HCT116 (cell line): Measurements from ENCODE around the gene MGP.

Experiments used
- CEBPB ChIP-seq: IDR thresholded peaks from 2 replicates; pipeline ENCODE4 v1.6.1; 2012; ENCODE audit warnings: low read depth
- EGR1 ChIP-seq: IDR thresholded peaks from 2 replicates; pipeline ENCODE4 v1.6.1; 2012; ENCODE audit warnings: low read depth
- EZH2 ChIP-seq: fragments of 200-600 bp; sonication (generic); IDR thresholded peaks from 2 replicates; pipeline ENCODE4 v1.6.1; 2017; ENCODE audit warnings: antibody characterized with exemption, mixed run types
- FOSL1 ChIP-seq: IDR thresholded peaks from 2 replicates; pipeline ENCODE4 v1.6.1; 2012; ENCODE audit warnings: low read depth
- POLR2A ChIP-seq: IDR thresholded peaks from 2 replicates; pipeline ENCODE4 v1.7.0; 2011; ENCODE audit warnings: borderline replicate concordance; ENCODE audit not compliant: insufficient read depth, insufficient read length; ENCODE audit errors: extremely low read depth
- POLR2AphosphoS5 ChIP-seq: IDR thresholded peaks from 2 replicates; pipeline ENCODE4 v1.6.1; 2011; ENCODE audit warnings: mild to moderate bottlenecking, low read depth, low read length, moderate library complexity
- YY1 ChIP-seq: IDR thresholded peaks from 2 replicates; pipeline ENCODE4 v1.6.1; 2011; ENCODE audit warnings: low read length, low read depth, moderate library complexity, mild to moderate bottlenecking; ENCODE audit not compliant: insufficient replicate concordance; ENCODE audit errors: extremely low read depth
- TF ChIP-seq, protein P1 (sequence below), 3 experiments: fragments of 200-600 bp in 1 of 3; sonication (generic) in 1 of 3; IDR thresholded peaks in 2 of 3; conservative IDR thresholded peaks in 1 of 3; 2 replicates each; pipeline ENCODE4 v1.5.1; 2012 to 2017; ENCODE audit warnings: low read depth in 2 of 3, low read length in 2 of 3, antibody characterized with exemption in 1 of 3, borderline replicate concordance in 1 of 3, control low read depth in 1 of 3, mild to moderate bottlenecking in 1 of 3, mixed read lengths in 1 of 3, mixed run types in 1 of 3, moderate library complexity in 1 of 3; ENCODE audit not compliant: insufficient read depth in 1 of 3
- TF ChIP-seq, protein P2 (sequence below): IDR thresholded peaks from 2 replicates; pipeline ENCODE4 v1.6.1; 2012; ENCODE audit warnings: low read depth
- TF ChIP-seq, protein P3 (sequence below): IDR thresholded peaks from 2 replicates; pipeline ENCODE4 v1.6.1; 2012

- TF ChIP-seq, protein P1, sequence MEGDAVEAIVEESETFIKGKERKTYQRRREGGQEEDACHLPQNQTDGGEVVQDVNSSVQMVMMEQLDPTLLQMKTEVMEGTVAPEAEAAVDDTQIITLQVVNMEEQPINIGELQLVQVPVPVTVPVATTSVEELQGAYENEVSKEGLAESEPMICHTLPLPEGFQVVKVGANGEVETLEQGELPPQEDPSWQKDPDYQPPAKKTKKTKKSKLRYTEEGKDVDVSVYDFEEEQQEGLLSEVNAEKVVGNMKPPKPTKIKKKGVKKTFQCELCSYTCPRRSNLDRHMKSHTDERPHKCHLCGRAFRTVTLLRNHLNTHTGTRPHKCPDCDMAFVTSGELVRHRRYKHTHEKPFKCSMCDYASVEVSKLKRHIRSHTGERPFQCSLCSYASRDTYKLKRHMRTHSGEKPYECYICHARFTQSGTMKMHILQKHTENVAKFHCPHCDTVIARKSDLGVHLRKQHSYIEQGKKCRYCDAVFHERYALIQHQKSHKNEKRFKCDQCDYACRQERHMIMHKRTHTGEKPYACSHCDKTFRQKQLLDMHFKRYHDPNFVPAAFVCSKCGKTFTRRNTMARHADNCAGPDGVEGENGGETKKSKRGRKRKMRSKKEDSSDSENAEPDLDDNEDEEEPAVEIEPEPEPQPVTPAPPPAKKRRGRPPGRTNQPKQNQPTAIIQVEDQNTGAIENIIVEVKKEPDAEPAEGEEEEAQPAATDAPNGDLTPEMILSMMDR (IDR thresholded peaks at IDR 0.05 in 2 of 3, conservative IDR thresholded peaks at IDR 0.05 in 1 of 3; ENCODE audit: borderline replicate concordance in 1 of 3, insufficient read depth in 1 of 3, low read depth in 2 of 3, low read length in 2 of 3) = no peak
- TF ChIP-seq POLR2A (no peak), EZH2 (no peak), YY1 (no peak), EGR1 (no peak), POLR2AphosphoS5 (no peak), FOSL1 (no peak), CEBPB (no peak)
- TF ChIP-seq, protein P2, sequence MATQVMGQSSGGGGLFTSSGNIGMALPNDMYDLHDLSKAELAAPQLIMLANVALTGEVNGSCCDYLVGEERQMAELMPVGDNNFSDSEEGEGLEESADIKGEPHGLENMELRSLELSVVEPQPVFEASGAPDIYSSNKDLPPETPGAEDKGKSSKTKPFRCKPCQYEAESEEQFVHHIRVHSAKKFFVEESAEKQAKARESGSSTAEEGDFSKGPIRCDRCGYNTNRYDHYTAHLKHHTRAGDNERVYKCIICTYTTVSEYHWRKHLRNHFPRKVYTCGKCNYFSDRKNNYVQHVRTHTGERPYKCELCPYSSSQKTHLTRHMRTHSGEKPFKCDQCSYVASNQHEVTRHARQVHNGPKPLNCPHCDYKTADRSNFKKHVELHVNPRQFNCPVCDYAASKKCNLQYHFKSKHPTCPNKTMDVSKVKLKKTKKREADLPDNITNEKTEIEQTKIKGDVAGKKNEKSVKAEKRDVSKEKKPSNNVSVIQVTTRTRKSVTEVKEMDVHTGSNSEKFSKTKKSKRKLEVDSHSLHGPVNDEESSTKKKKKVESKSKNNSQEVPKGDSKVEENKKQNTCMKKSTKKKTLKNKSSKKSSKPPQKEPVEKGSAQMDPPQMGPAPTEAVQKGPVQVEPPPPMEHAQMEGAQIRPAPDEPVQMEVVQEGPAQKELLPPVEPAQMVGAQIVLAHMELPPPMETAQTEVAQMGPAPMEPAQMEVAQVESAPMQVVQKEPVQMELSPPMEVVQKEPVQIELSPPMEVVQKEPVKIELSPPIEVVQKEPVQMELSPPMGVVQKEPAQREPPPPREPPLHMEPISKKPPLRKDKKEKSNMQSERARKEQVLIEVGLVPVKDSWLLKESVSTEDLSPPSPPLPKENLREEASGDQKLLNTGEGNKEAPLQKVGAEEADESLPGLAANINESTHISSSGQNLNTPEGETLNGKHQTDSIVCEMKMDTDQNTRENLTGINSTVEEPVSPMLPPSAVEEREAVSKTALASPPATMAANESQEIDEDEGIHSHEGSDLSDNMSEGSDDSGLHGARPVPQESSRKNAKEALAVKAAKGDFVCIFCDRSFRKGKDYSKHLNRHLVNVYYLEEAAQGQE = no peak
- TF ChIP-seq, protein P3, sequence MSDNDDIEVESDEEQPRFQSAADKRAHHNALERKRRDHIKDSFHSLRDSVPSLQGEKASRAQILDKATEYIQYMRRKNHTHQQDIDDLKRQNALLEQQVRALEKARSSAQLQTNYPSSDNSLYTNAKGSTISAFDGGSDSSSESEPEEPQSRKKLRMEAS = no peak
These were observed 45.7 kb upstream of the MGP start for GRCh38 chr12:14931359-14931758.
